IPS-18a (cell line): ENCODE data around the gene PRKN.

Experiments
- H3K27ac ChIP-seq: one replicate; pipeline ENCODE4 v1.5.1; 2013; ENCODE audit warnings: low read length
- H3K27me3 ChIP-seq: one replicate; pipeline ENCODE4 v1.6.1; 2013; ENCODE audit warnings: mild to moderate bottlenecking, low read length; ENCODE audit not compliant: control insufficient read depth, insufficient read depth
- H3K36me3 ChIP-seq: one replicate; pipeline ENCODE4 v1.6.1; 2013; ENCODE audit warnings: low read depth, low read length; ENCODE audit not compliant: control insufficient read depth
- H3K4me1 ChIP-seq: one replicate; pipeline ENCODE4 v1.6.1; 2013; ENCODE audit warnings: low read depth, low read length; ENCODE audit not compliant: control insufficient read depth
- H3K4me3 ChIP-seq: one replicate; pipeline ENCODE4 v1.5.1; 2013; ENCODE audit warnings: low read length
- H3K9ac ChIP-seq: one replicate; pipeline ENCODE4 v1.6.1; 2013; ENCODE audit warnings: mild to moderate bottlenecking, low read length, moderate library complexity
- H3K9me3 ChIP-seq: one replicate; pipeline ENCODE4 v1.6.1; 2013; ENCODE audit warnings: low read depth, low read length; ENCODE audit not compliant: control insufficient read depth

Gene PRKN

GRCh38 chr6:161403717-161404116 lies 1323.8 kb downstream of the PRKN start:
- Histone ChIP-seq H3K4me3 (no peak overlapping the region), H3K9me3 (no peaks in the 10 kb centered on the region), H3K27me3 (no peaks in the 10 kb centered on the region), H3K4me1 (no peaks in the 10 kb centered on the region), H3K9ac (no peak overlapping the region), H3K36me3 (no peaks in the 10 kb centered on the region), H3K27ac (no peak overlapping the region)

- Histone ChIP-seq H3K36me3 (no peaks in the 10 kb centered on the region), H3K27ac (no peak overlapping the region), H3K4me3 (no peak overlapping the region), H3K27me3 (no peaks in the 10 kb centered on the region), H3K9ac (no peak overlapping the region), H3K4me1 (no peaks in the 10 kb centered on the region), H3K9me3 (no peaks in the 10 kb centered on the region)
Measured at GRCh38 chr6:161401587-161402309, 1325.8 kb downstream of the PRKN start.

- Histone ChIP-seq H3K9ac (no peak overlapping the region), H3K36me3 (no peaks in the 10 kb centered on the region), H3K9me3 (no peaks in the 10 kb centered on the region), H3K4me3 (no peak overlapping the region), H3K4me1 (no peaks in the 10 kb centered on the region), H3K27ac (no peak overlapping the region), H3K27me3 (no peaks in the 10 kb centered on the region)
Measured at GRCh38 chr6:161400671-161401070, 1326.9 kb downstream of the PRKN start.

- H3K27ac ChIP-seq = no peak overlapping the region
- no peak overlapping the region for H3K4me3 ChIP-seq
- H3K9me3 ChIP-seq = no peaks in the 10 kb centered on the region
- H3K27me3 ChIP-seq = no peaks in the 10 kb centered on the region
- H3K9ac ChIP-seq = no peak overlapping the region
- no peaks in the 10 kb centered on the region for H3K36me3 ChIP-seq
- no peaks in the 10 kb centered on the region for H3K4me1 ChIP-seq
Measured at GRCh38 chr6:161396539-161396938, 1331.0 kb downstream of the PRKN start.

- no peak overlapping the region for H3K4me3 ChIP-seq
- H3K4me1 ChIP-seq = no peaks in the 10 kb centered on the region
- H3K36me3 ChIP-seq = no peaks in the 10 kb centered on the region
- no peak overlapping the region for H3K9ac ChIP-seq
- no peak overlapping the region for H3K27ac ChIP-seq
- no peaks in the 10 kb centered on the region for H3K9me3 ChIP-seq
- no peaks in the 10 kb centered on the region for H3K27me3 ChIP-seq
Measured at GRCh38 chr6:161395716-161396231, 1331.8 kb downstream of the PRKN start.

- Histone ChIP-seq H3K4me1 (no peaks in the 10 kb centered on the region), H3K27me3 (no peaks in the 10 kb centered on the region), H3K27ac (no peak overlapping the region), H3K9ac (no peak overlapping the region), H3K4me3 (no peak overlapping the region), H3K36me3 (no peaks in the 10 kb centered on the region), H3K9me3 (no peaks in the 10 kb centered on the region)
Measured at GRCh38 chr6:161394437-161394836, 1333.1 kb downstream of the PRKN start.

GRCh38 chr6:161393839-161394364 lies 1333.7 kb downstream of the PRKN start:
- Histone ChIP-seq H3K27ac (no peak overlapping the region), H3K4me1 (no peaks in the 10 kb centered on the region), H3K4me3 (no peak overlapping the region), H3K27me3 (no peaks in the 10 kb centered on the region), H3K9ac (no peak overlapping the region), H3K36me3 (no peaks in the 10 kb centered on the region), H3K9me3 (no peaks in the 10 kb centered on the region)

- H3K4me1 ChIP-seq = no peaks in the 10 kb centered on the region
- H3K27ac ChIP-seq = no peak overlapping the region
- H3K4me3 ChIP-seq = no peak overlapping the region
Measured at GRCh38 chr6:161393292-161393691, 1334.3 kb downstream of the PRKN start.

GRCh38 chr6:161389756-161390155 lies 1337.8 kb downstream of the PRKN start:
- H3K9ac ChIP-seq = no peak overlapping the region
- H3K27ac ChIP-seq = no peak overlapping the region
- H3K36me3 ChIP-seq = no peaks in the 10 kb centered on the region
- H3K4me3 ChIP-seq = no peak overlapping the region
- H3K4me1 ChIP-seq = no peaks in the 10 kb centered on the region
- no peaks in the 10 kb centered on the region for H3K9me3 ChIP-seq
- H3K27me3 ChIP-seq = no peaks in the 10 kb centered on the region

More at GRCh38 chr6:161393292-161393691, 1334.3 kb downstream of the PRKN start:
- Histone ChIP-seq H3K9me3 (no peaks in the 10 kb centered on the region), H3K9ac (no peak overlapping the region), H3K27me3 (no peaks in the 10 kb centered on the region), H3K36me3 (no peaks in the 10 kb centered on the region)

- Histone ChIP-seq H3K27ac (no peak overlapping the region), H3K9me3 (no peaks in the 10 kb centered on the region), H3K36me3 (no peaks in the 10 kb centered on the region), H3K27me3 (no peaks in the 10 kb centered on the region), H3K4me3 (no peak overlapping the region), H3K9ac (no peak overlapping the region), H3K4me1 (no peaks in the 10 kb centered on the region)
Measured at GRCh38 chr6:161383951-161384350, 1343.6 kb downstream of the PRKN start.

- no peak overlapping the region for H3K4me3 ChIP-seq
- H3K36me3 ChIP-seq = no peaks in the 10 kb centered on the region
- no peaks in the 10 kb centered on the region for H3K27me3 ChIP-seq
- no peak overlapping the region for H3K27ac ChIP-seq
- H3K9ac ChIP-seq = no peak overlapping the region
- no peaks in the 10 kb centered on the region for H3K4me1 ChIP-seq
- no peaks in the 10 kb centered on the region for H3K9me3 ChIP-seq
Measured at GRCh38 chr6:161379834-161380582, 1347.6 kb downstream of the PRKN start.
